A549 treated with AZD2906 at 1 μM for 4 hours (cell line): ENCODE results near the gene ASAP3. TPM values are rescaled to one million over a fixed set of nuclear protein-coding genes. Genes with fewer than 3 reads are reported as not detected.

ENCODE experiments used
- total RNA-seq: library from RNA; stranded (reverse); fragments of 200-300 nt; extraction: Qiagen RNA extraction; gene quantifications from 5 replicates; pipeline ENCODE4 v1.2.3, GENCODE V29; 2022

ASAP3 gene
- total RNA-seq, result 6.1 to 8.3 TPM (median 7.0 TPM) in 5 replicates

GRCh38 chr1:23483321-23484252 lies at the start of gene ASAP3:
TSS of gene ASAP3 (minus strand) at chr1:23484179. CDS start at chr1:23484133, 46 bp downstream.

GRCh38 chr1:23530747-23531561 lies 47.0 kb upstream of the ASAP3 start, which contains the start of gene E2F2:
TSS of gene E2F2 (minus strand) at chr1:23531233. CDS start at chr1:23530793, 440 bp downstream.

GRCh38 chr1:23424293-23425192 lies 59.4 kb downstream of the ASAP3 start, which contains the start of gene TCEA3:
TSS of gene TCEA3 (minus strand) at chr1:23424748. CDS start at chr1:23424633, 115 bp downstream.

Other genes starting within 250 kb of the ASAP3 start
- gene HNRNPR, start 139.9 kb downstream of the ASAP3 start, total RNA-seq, result 145 to 210 TPM (median 158 TPM) in 5 replicates
- gene ZNF436, start 114.3 kb downstream of the ASAP3 start, total RNA-seq, result 4.8 to 5.9 TPM (median 5.0 TPM) in 5 replicates
- 0.34 to 0.70 TPM (median 0.62 TPM) in 5 replicates for gene TCEA3, start 59.4 kb downstream of the ASAP3 start, total RNA-seq
- 2.4 to 2.8 TPM (median 2.6 TPM) in 5 replicates for gene E2F2, start 47.1 kb upstream of the ASAP3 start, total RNA-seq
- 282 to 417 TPM (median 393 TPM) in 5 replicates for gene ID3, start 75.3 kb upstream of the ASAP3 start, total RNA-seq
- gene RPL11, start 207.6 kb upstream of the ASAP3 start, total RNA-seq, result 1,136 to 1,502 TPM (median 1,454 TPM) in 5 replicates